Measurements from ENCODE around the gene LEPROT. TPM values are rescaled to one million over a fixed set of nuclear protein-coding genes. Genes with fewer than 3 reads are reported as not detected.

LEPROT gene
- total RNA-seq, 6 experiments from 2014 or later, result 100 to 124 (median 108) TPM

DNA sequence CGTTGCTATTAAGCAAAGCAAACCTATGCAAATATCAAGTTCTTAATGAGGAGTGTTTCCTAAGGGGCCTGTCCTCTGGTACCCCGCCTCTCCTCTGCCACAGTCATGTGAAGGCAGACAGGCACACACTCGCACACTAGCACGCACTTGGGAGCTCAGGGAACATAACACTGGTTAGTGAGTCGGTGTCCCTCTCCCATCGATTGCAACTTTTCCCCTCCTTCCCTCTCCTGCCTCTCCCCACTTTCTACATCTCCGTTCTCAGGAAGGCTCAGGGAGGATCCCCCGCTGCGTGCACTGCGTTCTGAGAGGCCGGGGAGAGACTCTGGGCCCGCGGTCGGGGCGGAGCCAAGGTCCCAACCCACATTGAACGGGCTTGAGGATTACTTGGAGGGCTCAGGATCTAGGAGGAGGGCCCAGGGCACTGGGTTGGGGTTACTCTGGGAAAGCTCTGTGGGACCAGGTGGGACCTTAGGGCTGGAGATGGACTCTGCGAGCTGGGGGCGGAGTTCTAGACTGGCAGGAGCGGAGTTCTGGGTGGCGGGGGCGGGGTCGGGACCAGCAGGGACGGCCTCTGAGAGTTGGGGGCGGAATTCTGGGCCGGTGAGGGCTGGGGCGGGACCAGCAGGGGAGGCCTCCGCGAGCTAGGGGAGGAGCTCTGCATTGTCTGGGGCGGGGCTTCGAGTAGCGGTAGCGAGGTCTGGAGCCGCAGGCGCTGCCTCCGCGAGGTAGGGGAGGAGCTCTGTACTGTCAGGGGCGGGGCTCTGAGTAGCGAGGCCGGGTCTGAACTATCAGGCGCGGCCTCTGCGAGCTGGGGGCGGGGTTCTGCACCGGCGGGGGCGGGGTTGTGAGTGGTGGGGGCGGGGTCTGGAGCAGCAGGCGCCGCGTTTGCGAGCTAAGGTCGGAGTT lies 533 bp upstream of the LEPROT start:
- H3K27me3 Mint-ChIP-seq (ENCODE audit: insufficient read depth), result no peaks in the 10 kb centered on the region; the same call in 1 of the 2 replicates
- peak overlapping the region; percentile 96 for H3K27ac Mint-ChIP-seq

GRCh38 chr1:65421351-65422025 lies 1.0 kb downstream of the LEPROT start:
- Mint-ChIP-seq H3K27ac (no peak overlapping the region), H3K9me3 (no peaks in the 10 kb centered on the region), H3K4me3 (no peak overlapping the region), H3K4me1 (ENCODE audit: low read depth) (peaks cover 30% of the 10 kb centered on the region), H3K36me3 (ENCODE audit: low read depth) (peaks cover 14% of the 10 kb centered on the region), H3K27me3 (ENCODE audit: insufficient read depth) (no peaks in the 10 kb centered on the region; the same call in none of the 2 replicates)
- DNase-seq, result no peak
- TF ChIP-seq, protein P1, sequence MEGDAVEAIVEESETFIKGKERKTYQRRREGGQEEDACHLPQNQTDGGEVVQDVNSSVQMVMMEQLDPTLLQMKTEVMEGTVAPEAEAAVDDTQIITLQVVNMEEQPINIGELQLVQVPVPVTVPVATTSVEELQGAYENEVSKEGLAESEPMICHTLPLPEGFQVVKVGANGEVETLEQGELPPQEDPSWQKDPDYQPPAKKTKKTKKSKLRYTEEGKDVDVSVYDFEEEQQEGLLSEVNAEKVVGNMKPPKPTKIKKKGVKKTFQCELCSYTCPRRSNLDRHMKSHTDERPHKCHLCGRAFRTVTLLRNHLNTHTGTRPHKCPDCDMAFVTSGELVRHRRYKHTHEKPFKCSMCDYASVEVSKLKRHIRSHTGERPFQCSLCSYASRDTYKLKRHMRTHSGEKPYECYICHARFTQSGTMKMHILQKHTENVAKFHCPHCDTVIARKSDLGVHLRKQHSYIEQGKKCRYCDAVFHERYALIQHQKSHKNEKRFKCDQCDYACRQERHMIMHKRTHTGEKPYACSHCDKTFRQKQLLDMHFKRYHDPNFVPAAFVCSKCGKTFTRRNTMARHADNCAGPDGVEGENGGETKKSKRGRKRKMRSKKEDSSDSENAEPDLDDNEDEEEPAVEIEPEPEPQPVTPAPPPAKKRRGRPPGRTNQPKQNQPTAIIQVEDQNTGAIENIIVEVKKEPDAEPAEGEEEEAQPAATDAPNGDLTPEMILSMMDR (IDR thresholded peaks at IDR 0.05), result no peak

More for the DNA sequence above, 533 bp upstream of the LEPROT start:
- DNase-seq, result peak; percentile 98
- no peaks in the 10 kb centered on the region; the same call in 1 of the 2 replicates for H3K36me3 Mint-ChIP-seq (ENCODE audit: low read depth)
- H3K4me1 Mint-ChIP-seq (ENCODE audit: low read depth), result peaks cover 30% of the 10 kb centered on the region
- TF ChIP-seq, protein P1 (IDR thresholded peaks at IDR 0.05), result no peak
- peak overlapping the region; percentile 88 for H3K4me3 Mint-ChIP-seq
- no peaks in the 10 kb centered on the region for H3K9me3 Mint-ChIP-seq

DNA sequence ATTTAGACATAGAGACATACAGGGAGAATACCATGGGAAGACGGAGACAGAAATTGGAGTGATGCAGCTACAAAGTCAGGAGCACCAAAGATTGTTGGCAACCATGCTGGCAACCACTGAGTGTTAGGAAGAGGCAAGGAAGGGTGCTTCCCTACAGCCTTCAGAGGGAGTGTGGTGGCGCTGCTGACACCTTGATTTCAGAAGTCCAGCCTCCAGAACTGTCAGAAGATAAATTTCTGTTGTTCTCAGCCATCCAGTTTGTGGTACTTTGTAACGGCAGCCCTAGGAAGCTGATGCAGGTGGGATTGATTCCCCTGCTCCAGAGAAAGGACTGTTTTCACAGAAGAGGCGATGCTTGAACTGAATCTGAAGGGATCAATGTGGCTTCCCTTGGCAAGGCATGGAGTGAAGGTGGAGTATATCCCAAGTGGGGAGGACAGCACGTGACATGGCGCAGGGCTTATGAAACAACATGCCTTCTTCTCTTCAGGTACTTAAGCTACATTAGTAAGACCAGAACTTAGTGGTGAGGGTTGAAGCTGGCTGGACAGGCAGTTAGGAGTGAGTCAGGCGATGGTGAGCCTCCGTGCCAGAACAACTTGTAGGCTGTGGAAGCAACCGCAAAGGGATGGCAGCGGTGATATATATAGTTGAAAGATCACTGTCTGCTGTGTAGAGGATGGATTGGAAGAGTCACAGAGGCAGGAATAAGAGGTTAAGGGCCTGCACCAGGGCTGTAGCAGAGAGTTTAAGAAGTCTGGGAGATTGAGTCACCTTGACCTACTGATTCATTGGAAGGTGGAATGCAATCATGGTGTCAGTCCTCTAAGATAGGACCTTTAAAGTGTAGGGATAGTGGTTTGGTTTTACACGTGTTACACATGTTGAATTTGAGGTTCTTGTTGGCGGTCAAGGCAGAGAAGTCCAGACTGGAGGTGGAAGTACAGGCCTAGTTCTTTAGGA lies 2.1 kb downstream of the LEPROT start:
- H3K27me3 Mint-ChIP-seq (ENCODE audit: insufficient read depth), result no peaks in the 10 kb centered on the region; the same call in none of the 2 replicates
- peaks cover 16% of the 10 kb centered on the region for H3K36me3 Mint-ChIP-seq (ENCODE audit: low read depth)
- no peak overlapping the region for H3K4me3 Mint-ChIP-seq
- no peaks in the 10 kb centered on the region for H3K9me3 Mint-ChIP-seq
- DNase-seq, result no peak
- no peak overlapping the region for H3K27ac Mint-ChIP-seq
- TF ChIP-seq, protein P1 (IDR thresholded peaks at IDR 0.05), result no peak
- H3K4me1 Mint-ChIP-seq (ENCODE audit: low read depth), result peaks cover 25% of the 10 kb centered on the region

DNA sequence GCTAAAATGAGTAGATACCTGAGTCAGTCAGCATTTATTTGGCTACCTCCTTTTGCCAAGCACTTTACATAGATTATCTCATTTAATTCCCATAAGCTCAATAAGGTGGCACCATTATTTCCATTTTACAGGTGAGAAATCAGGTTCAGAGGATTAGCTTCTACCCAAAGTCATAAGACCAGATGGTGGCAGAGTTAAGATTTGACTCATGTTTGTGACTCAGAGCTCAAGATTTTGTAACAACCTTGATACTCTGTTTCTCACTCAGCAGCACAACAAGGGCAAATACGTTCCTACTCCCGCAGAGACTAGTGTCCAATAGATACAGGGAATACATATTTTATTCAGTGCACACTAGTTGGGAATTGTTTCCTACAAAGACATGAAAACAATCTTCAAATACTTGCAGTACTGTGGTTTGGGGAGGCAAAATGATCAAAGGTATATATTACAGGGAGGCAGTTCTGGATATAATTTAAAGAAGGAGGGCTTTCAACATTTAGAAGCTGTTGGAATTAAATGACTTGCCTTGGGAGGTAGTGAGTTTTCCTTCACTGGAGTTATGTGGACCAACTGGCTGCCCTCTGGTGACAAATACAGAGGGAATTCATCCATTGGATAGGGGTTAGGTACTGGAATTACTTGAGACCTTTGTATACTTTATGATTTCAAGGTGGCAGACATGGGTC lies 3.6 kb downstream of the LEPROT start:
- H3K4me1 Mint-ChIP-seq (ENCODE audit: low read depth), result peaks cover 19% of the 10 kb centered on the region
- TF ChIP-seq, protein P1 (IDR thresholded peaks at IDR 0.05), result no peak
- peak; percentile 84 for DNase-seq
- peak overlapping the region; percentile 76 for H3K4me3 Mint-ChIP-seq
- no peak overlapping the region for H3K27ac Mint-ChIP-seq
- peaks cover 23% of the 10 kb centered on the region for H3K36me3 Mint-ChIP-seq (ENCODE audit: low read depth)
- H3K9me3 Mint-ChIP-seq, result no peaks in the 10 kb centered on the region
- H3K27me3 Mint-ChIP-seq (ENCODE audit: insufficient read depth), result no peaks in the 10 kb centered on the region; the same call in 1 of the 2 replicates

Measured in HFFc6 (cell line).